Omental fat pad (tissue), 4 donors: ENCODE measurements around the gene MACROD2. TPM values are rescaled to one million over a fixed set of nuclear protein-coding genes. Genes with fewer than 3 reads are reported as not detected.

Source experiments
- ATAC-seq: fragments of 150-250 bp; one replicate; pipeline ENCODE4 v1.9.1; 2016; ENCODE audit warnings: mild to moderate bottlenecking, moderate library complexity; ENCODE audit not compliant: low FRiP score
- DNase-seq: peaks from one replicate; pipeline ENCODE4 v3.0.0-alpha.2; 2019; ENCODE audit warnings: low spot score
- CTCF ChIP-seq, 3 donors: fragments of 450-650 bp; IDR thresholded peaks; one replicate each; pipeline ENCODE4 v1.5.1; 2016 to 2017; ENCODE audit warnings: antibody characterized with exemption in 3 of 3, mild to moderate bottlenecking in 3 of 3, moderate library complexity in 2 of 3
- total RNA-seq, 4 donors: library from RNA; depleted of rRNA; stranded (reverse); fragments of >200 nt; gene quantifications; one replicate each; pipeline ENCODE4 v1.1.0, GENCODE V29; 2016

Gene MACROD2
- total RNA-seq, 4 donors from 2014 or later: 6.8 to 54.1 (median 7.4) TPM

- DNase-seq (no peak), ATAC-seq (no peak)
- TF ChIP-seq CTCF (IDR thresholded peaks at IDR 0.05): no peak
Observed at GRCh38 chr20:14559612-14560011, 564.3 kb downstream of the MACROD2 start.

GRCh38 chr20:14561741-14562221 lies 566.5 kb downstream of the MACROD2 start:
- ATAC-seq (no peak), DNase-seq (no peak)
- TF ChIP-seq CTCF (IDR thresholded peaks at IDR 0.05): no peak

GRCh38 chr20:14562981-14563380 lies 567.7 kb downstream of the MACROD2 start:
- DNase-seq: no peak
- no peak for TF ChIP-seq CTCF (IDR thresholded peaks at IDR 0.05)
- no peak for ATAC-seq

- TF ChIP-seq CTCF (IDR thresholded peaks at IDR 0.05): no peak
- no peak for ATAC-seq
Observed at GRCh38 chr20:14566505-14566904, 571.2 kb downstream of the MACROD2 start.

GRCh38 chr20:14568225-14568624 lies 572.9 kb downstream of the MACROD2 start:
- TF ChIP-seq CTCF (IDR thresholded peaks at IDR 0.05): no peak
- DNase-seq (no peak), ATAC-seq (no peak)

More at GRCh38 chr20:14566505-14566904, 571.2 kb downstream of the MACROD2 start:
- DNase-seq: no peak

- no peak for TF ChIP-seq CTCF (IDR thresholded peaks at IDR 0.05)
- no peak for ATAC-seq
- DNase-seq: no peak
Observed at GRCh38 chr20:14568701-14569100, 573.4 kb downstream of the MACROD2 start.

GRCh38 chr20:14569641-14570040 lies 574.3 kb downstream of the MACROD2 start:
- TF ChIP-seq CTCF (IDR thresholded peaks at IDR 0.05): no peak
- DNase-seq: no peak
- ATAC-seq: no peak
